ENCODE measurements around the gene RAD18.

RAD18 gene

DNA sequence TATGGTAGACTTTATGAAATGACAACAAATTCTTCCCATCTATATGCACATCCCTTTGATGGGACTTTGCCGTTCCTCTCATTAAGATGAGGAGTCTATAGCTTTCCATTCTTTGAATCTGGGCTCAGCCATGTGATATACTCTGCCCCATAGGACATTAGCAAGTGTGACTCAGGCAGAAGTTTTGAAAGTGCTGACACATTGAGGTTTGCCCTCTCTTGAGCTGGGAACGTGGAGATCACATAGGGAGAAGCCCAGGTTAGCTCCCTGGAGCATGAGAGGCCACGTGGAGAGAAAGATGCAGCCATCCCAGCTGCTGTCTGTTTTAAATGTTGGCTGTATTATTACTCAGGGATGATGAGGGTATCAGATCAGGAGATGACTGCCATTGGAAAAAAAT, 126.1 kb downstream of the RAD18 start:
- DNase-seq = no peak

DNA sequence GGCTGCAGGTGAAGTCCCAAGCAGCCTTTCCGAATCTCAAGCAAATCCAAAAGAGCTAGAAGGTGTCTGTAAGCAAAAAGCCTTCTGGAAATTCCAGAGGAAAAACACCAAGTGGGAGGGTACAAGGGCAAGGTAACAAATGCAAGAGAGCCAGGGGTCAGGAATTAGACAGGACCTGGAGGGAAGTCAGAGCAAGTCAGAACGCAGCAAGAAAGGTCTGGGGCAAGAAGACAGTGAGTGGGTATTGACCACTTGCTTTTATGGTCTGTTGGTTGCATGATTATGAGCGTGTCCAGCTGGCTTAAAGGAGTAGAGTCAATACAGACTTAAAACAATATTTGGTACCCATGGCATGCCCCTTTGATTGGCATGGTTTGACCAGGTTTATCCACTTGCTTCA, 127.2 kb downstream of the RAD18 start:
- DNase-seq = no peak

DNA sequence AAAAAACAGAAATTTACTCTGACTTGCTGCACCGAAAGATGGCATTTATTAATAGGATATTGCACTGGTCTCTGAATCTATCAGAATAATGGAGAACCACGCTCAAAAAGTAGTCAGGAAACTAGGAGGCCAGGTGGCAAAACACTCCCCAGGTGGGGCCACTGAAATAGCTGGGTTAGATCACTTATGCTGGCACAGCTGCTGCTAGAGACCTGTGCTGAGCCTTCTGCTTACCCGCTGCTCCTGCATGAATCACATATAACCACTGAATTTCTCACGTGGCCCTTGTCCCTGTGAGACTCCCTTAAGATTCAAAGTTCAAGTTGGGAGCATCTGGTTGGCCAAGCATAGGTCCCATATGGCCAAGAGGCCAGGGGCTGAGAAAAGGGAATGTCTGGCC, 127.9 kb downstream of the RAD18 start:
- no peak for DNase-seq

DNA sequence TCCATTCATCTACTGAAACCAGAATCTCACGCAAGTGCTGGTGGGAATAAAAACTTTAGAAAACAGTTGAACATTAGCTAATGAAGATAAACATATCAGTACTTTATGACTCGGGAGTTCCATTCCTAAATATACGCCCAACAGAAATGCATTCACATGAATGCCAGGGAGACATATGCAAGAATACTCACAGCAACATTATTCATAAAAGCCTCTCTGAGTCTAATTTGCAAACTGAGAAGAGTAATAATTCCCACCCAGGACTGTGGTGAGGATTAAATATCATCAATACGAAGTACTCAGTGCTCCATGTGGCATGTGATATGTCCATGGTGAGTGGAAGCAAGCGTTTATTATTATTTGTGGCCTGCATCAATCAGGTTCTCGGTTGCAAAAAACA, 128.3 kb downstream of the RAD18 start:
- DNase-seq = no peak

DNA sequence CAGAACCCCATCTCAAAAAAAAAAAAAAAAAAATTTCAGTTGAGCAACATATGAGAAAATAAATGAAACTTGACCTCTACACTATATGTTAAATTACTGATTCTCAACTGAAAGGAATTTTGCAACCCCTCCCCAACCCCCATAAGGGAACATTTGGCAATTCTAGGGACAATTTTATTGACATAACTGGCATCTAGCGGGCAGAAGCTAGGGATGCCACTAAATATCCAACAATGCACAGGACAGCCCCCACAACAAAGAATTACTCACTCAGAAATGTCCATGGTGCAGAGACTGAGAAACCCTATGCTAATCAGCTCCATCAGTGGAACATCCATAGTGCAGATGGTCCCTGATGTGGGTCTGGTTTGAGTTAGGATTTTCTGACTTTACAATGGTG, 135.6 kb downstream of the RAD18 start:
- no peak for DNase-seq

Data from anterior cingulate cortex (tissue), 58 donors.